Activated T-cell treated with anti-CD3 and anti-CD28 coated beads for 4 hours (primary cell): ENCODE data around the gene HOXC9.

Source experiments
- DNase-seq: peaks from one replicate; pipeline ENCODE4 v3.0.0-alpha.2; 2020

The HOXC9 gene

GRCh38 chr12:54000116-54001114, at the start of gene HOXC9:
Gene HOXC9, plus strand, starts transcription at chr12:54000161. Its CDS starts 28 bp downstream, at chr12:54000189.
- DNase-seq, result no peak

GRCh38 chr12:53950437-53950773, 49.6 kb upstream of the HOXC9 start:
- DNase-seq, result no peak

GRCh38 chr12:53950789-53951576, 49.0 kb upstream of the HOXC9 start:
- no peak for DNase-seq

GRCh38 chr12:53951577-53952334, 48.2 kb upstream of the HOXC9 start:
- no peak for DNase-seq

GRCh38 chr12:53952335-53952694, 47.6 kb upstream of the HOXC9 start:
- DNase-seq, result no peak

GRCh38 chr12:53952871-53953734, 46.9 kb upstream of the HOXC9 start:
- no peak for DNase-seq

GRCh38 chr12:53953831-53954693, 45.9 kb upstream of the HOXC9 start:
- DNase-seq, result no peak

GRCh38 chr12:53954694-53955035, 45.3 kb upstream of the HOXC9 start, which contains the start of gene HOXC12:
Gene HOXC12, plus strand, starts transcription at chr12:53954903. Its CDS starts 27 bp downstream, at chr12:53954930.
- DNase-seq, result no peak

GRCh38 chr12:53955036-53955775, 44.8 kb upstream of the HOXC9 start:
- DNase-seq, result no peak

- DNase-seq, result no peak
Measured at GRCh38 chr12:53955776-53956250, 44.1 kb upstream of the HOXC9 start.

- DNase-seq, result no peak
Measured at GRCh38 chr12:53956251-53956887, 43.6 kb upstream of the HOXC9 start.

GRCh38 chr12:53956914-53957536, 42.9 kb upstream of the HOXC9 start:
- DNase-seq, result no peak

- DNase-seq, result no peak
Measured at GRCh38 chr12:53958128-53958527, 41.8 kb upstream of the HOXC9 start.

- DNase-seq, result no peak
Measured at GRCh38 chr12:53959314-53959713, 40.6 kb upstream of the HOXC9 start.

- DNase-seq, result no peak
Measured at GRCh38 chr12:53960187-53961024, 39.6 kb upstream of the HOXC9 start.

- no peak for DNase-seq
Measured at GRCh38 chr12:53961025-53961761, 38.8 kb upstream of the HOXC9 start.

- DNase-seq, result no peak
Measured at GRCh38 chr12:53963005-53963404, 37.0 kb upstream of the HOXC9 start.
